Measurements from ENCODE around the gene NCAPD3.
"Not testable (repeated sequence)": the region's sequence is repeated elsewhere in the genome, so short reads cannot be mapped to it uniquely, and the experiment has no call there.

Gene NCAPD3

GRCh38 chr11:134131628-134132244 is 92.0 kb downstream of the NCAPD3 start:
- no peak for DNase-seq

- peak; percentile 92 for DNase-seq
Measured at GRCh38 chr11:134126217-134126822, 97.4 kb downstream of the NCAPD3 start.

- no peak for DNase-seq
Measured at GRCh38 chr11:134125507-134125906, 98.3 kb downstream of the NCAPD3 start.

GRCh38 chr11:134124660-134125451 is 98.9 kb downstream of the NCAPD3 start:
- DNase-seq = peak; percentile 55

GRCh38 chr11:134120921-134121526 is 102.7 kb downstream of the NCAPD3 start:
- peak; percentile 36 for DNase-seq

- DNase-seq = peak; percentile 71
Measured at GRCh38 chr11:134120143-134120850, 103.5 kb downstream of the NCAPD3 start.

GRCh38 chr11:134119094-134119493 is 104.7 kb downstream of the NCAPD3 start:
- peak; percentile 9 for DNase-seq

GRCh38 chr11:134118006-134118405 is 105.8 kb downstream of the NCAPD3 start:
- DNase-seq = no peak

GRCh38 chr11:134116210-134116609 is 107.6 kb downstream of the NCAPD3 start:
- DNase-seq = no peak

GRCh38 chr11:134113787-134114186 is 110.0 kb downstream of the NCAPD3 start:
- DNase-seq = not testable (repeated sequence)

GRCh38 chr11:134110252-134110815 is 113.4 kb downstream of the NCAPD3 start:
- DNase-seq = no peak
